Naive thymus-derived CD4-positive, alpha-beta T cell (primary cell): ENCODE measurements around the gene PTPRN2. TPM values are rescaled to one million over a fixed set of nuclear protein-coding genes. Genes with fewer than 3 reads are reported as not detected.

Experiments
- ATAC-seq: fragments of 150-1000 bp; cut with Tn5 transposase; 2 replicates; pipeline ENCODE4 v1.10.0; 2021; ENCODE audit warnings: mild to moderate bottlenecking, moderate library complexity
- CTCF ChIA-PET: fragments of 350-600 bp; sonication (Branson Sonifier 250); formaldehyde crosslinking; loops from one replicate; lab custom pipeline; 2021; ENCODE audit warnings: antibody characterized with exemption; lab: Charles Lee
- POLR2A ChIA-PET: fragments of 350-600 bp; sonication (Branson Sonifier 250); formaldehyde crosslinking; loops from one replicate; lab custom pipeline; 2021; ENCODE audit warnings: antibody characterized with exemption, inconsistent platforms; lab: Charles Lee
- DNase-seq, 9 donors: peaks; one replicate each; pipeline versions ENCODE4 v3.0.0 to v3.0.0-alpha.2; 2020 to 2022; ENCODE audit warnings: mixed read lengths in 1 of 9
- H3K27ac ChIP-seq: one replicate; pipeline ENCODE4 v1.7.0; 2013; ENCODE audit warnings: mild to moderate bottlenecking, low read depth, low read length, moderate library complexity
- H3K27me3 ChIP-seq, 2 donors: one replicate each; pipeline ENCODE4 v1.7.0; 2013; ENCODE audit warnings: low read length in 2 of 2, mild to moderate bottlenecking in 2 of 2, moderate library complexity in 2 of 2; ENCODE audit not compliant: control insufficient read depth in 2 of 2, insufficient read depth in 2 of 2
- H3K36me3 ChIP-seq, 3 experiments: 1 replicate in 2 of 3; 2 replicates in 1 of 3; pipeline ENCODE4 v1.7.0; 2013; ENCODE audit warnings: low read length in 3 of 3, mild to moderate bottlenecking in 3 of 3, moderate library complexity in 1 of 3; ENCODE audit not compliant: insufficient read depth in 3 of 3, control insufficient read depth in 2 of 3
- H3K4me1 ChIP-seq, 2 donors: one replicate each; pipeline ENCODE4 v1.7.0; 2013; ENCODE audit warnings: low read length in 2 of 2, mild to moderate bottlenecking in 2 of 2, moderate library complexity in 1 of 2; ENCODE audit not compliant: control insufficient read depth in 2 of 2, insufficient read depth in 2 of 2
- H3K4me3 ChIP-seq: 2 replicates; pipeline ENCODE4 v1.7.0; 2013; ENCODE audit warnings: mild to moderate bottlenecking, low read length
- H3K9me3 ChIP-seq, 3 experiments: 1 replicate in 2 of 3; 2 replicates in 1 of 3; pipeline ENCODE4 v1.7.0; 2013; ENCODE audit warnings: low read length in 3 of 3; ENCODE audit not compliant: control insufficient read depth in 2 of 3
- H3K27ac Mint-ChIP-seq, 9 donors: one replicate each; pipeline ENCODE4 v1.8.0; 2020 to 2022; ENCODE audit warnings: mixed read lengths in 9 of 9, mild to moderate bottlenecking in 8 of 9, moderate library complexity in 5 of 9, inconsistent platforms in 2 of 9
- H3K27me3 Mint-ChIP-seq, 5 donors: one replicate each; pipeline ENCODE4 v1.8.0; 2021 to 2022; ENCODE audit warnings: mixed read lengths in 5 of 5, mild to moderate bottlenecking in 1 of 5
- H3K36me3 Mint-ChIP-seq, 5 donors: one replicate each; pipeline ENCODE4 v1.8.0; 2020 to 2022; ENCODE audit warnings: mixed read lengths in 5 of 5, mild to moderate bottlenecking in 3 of 5, inconsistent platforms in 1 of 5
- H3K4me1 Mint-ChIP-seq, 7 donors: one replicate each; pipeline ENCODE4 v1.8.0; 2020 to 2022; ENCODE audit warnings: mixed read lengths in 7 of 7, mild to moderate bottlenecking in 3 of 7, inconsistent platforms in 1 of 7
- H3K4me3 Mint-ChIP-seq, 10 donors: one replicate each; pipeline ENCODE4 v1.8.0; 2020 to 2022; ENCODE audit warnings: mild to moderate bottlenecking in 10 of 10, mixed read lengths in 10 of 10, moderate library complexity in 6 of 10, inconsistent platforms in 2 of 10
- H3K9me3 Mint-ChIP-seq, 11 donors: one replicate each; pipeline ENCODE4 v1.8.0; 2020 to 2022; ENCODE audit warnings: mixed read lengths in 11 of 11, mild to moderate bottlenecking in 4 of 11, inconsistent platforms in 1 of 11, moderate library complexity in 1 of 11
- intact Hi-C, 2 donors: fragments of 100-400 bp; cut with micrococcal nuclease; formaldehyde crosslinking; loops; one replicate each; pipeline ENCODE4 v1.15.1; 2023
- polyA plus RNA-seq, 2 donors: library from polyadenylated mRNA; unstranded; fragments of 300-500 nt; fragmentation: Illumina TruSeq; gene quantifications; one replicate each; pipeline ENCODE4 v1.2.3, GENCODE V29; 2021
- total RNA-seq, 6 experiments: library from RNA in 5 of 6; stranded (reverse) in 5 of 6; gene quantifications; 1 replicate in 5 of 6; 2 replicates in 1 of 6; pipeline ENCODE4 v1.2.3 and lab custom pipeline; 2021 to 2026

The PTPRN2 gene
- total and polyA plus RNA-seq, 7 experiments from 2014 or later, result 0.58 to 2.3 (median 1.4) TPM

- CTCF ChIA-PET, result interaction anchor here (0.6 kb wide), 1 partner anchor 80 kb away, joined by 3 read pairs; no protein-coding TSS in a partner anchor
- intact Hi-C loops, result loop anchor here (5.0 kb wide), 2 partner anchors 65 to 1885 kb away; no protein-coding TSS in a partner anchor
- Mint-ChIP-seq H3K4me1 (peaks cover 2 to 37% (median 24%) of the 10 kb centered on the region in 7 donors), H3K4me3 (peak overlapping the region in 9 of 10 donors; percentile 32 to 80 (median 56)), H3K27me3 (peaks cover 21 to 55% (median 39%) of the 10 kb centered on the region in 5 donors), H3K36me3 (no peaks in the 10 kb centered on the region), H3K9me3 (peaks cover 0 to 4% (median 0%) of the 10 kb centered on the region in 11 donors), H3K27ac (no peak overlapping the region)
- Histone ChIP-seq H3K4me3 (no peak overlapping the region), H3K4me1 (peaks cover 0 to 21% of the 10 kb centered on the region in 2 donors), H3K9me3 (no peaks in the 10 kb centered on the region), H3K27me3 (peaks cover 3 to 30% of the 10 kb centered on the region in 2 donors), H3K36me3 (no peaks in the 10 kb centered on the region), H3K27ac (no peak overlapping the region)
- POLR2A ChIA-PET, result no interaction called here
- DNase-seq, result peak in 1 of 9 donors; percentile 21
- ATAC-seq, result no peak
These were observed 895.1 kb downstream of the PTPRN2 start for GRCh38 chr7:157692460-157693011.

- CTCF ChIA-PET, result interaction anchor here (0.6 kb wide), 1 partner anchor 81 kb away, joined by 3 read pairs; no protein-coding TSS in a partner anchor
- peak overlapping the region; percentile 57 to 84 (median 76) for H3K4me3 Mint-ChIP-seq
- no peak overlapping the region for H3K27ac ChIP-seq
- no peaks in the 10 kb centered on the region for H3K36me3 ChIP-seq
- no peak for ATAC-seq
- peaks cover 9 to 31% of the 10 kb centered on the region in 2 donors for H3K27me3 ChIP-seq
- intact Hi-C loops, result loop anchor here (5.0 kb wide), 2 partner anchors 65 to 1885 kb away; no protein-coding TSS in a partner anchor
- peaks cover 0 to 4% (median 0%) of the 10 kb centered on the region in 11 donors for H3K9me3 Mint-ChIP-seq
- H3K36me3 Mint-ChIP-seq, result no peaks in the 10 kb centered on the region
- no peak overlapping the region for H3K4me3 ChIP-seq
- peaks cover 28 to 60% (median 46%) of the 10 kb centered on the region in 5 donors for H3K27me3 Mint-ChIP-seq
- H3K4me1 ChIP-seq, result peaks cover 0 to 21% of the 10 kb centered on the region in 2 donors
- DNase-seq, result peak in 1 of 9 donors; percentile 19
- POLR2A ChIA-PET, result no interaction called here
- H3K4me1 Mint-ChIP-seq, result peaks cover 2 to 39% (median 30%) of the 10 kb centered on the region in 7 donors
- no peaks in the 10 kb centered on the region for H3K9me3 ChIP-seq
- no peak overlapping the region for H3K27ac Mint-ChIP-seq
These were observed 895.8 kb downstream of the PTPRN2 start for GRCh38 chr7:157691586-157692459.

GRCh38 chr7:157690833-157691585 is 896.6 kb downstream of the PTPRN2 start:
- CTCF ChIA-PET, result no interaction called here
- intact Hi-C loops, result loop anchor here (5.0 kb wide), 2 partner anchors 64 to 1884 kb away; no protein-coding TSS in a partner anchor
- Mint-ChIP-seq H3K9me3 (peaks cover 0 to 4% (median 0%) of the 10 kb centered on the region in 11 donors), H3K36me3 (no peaks in the 10 kb centered on the region), H3K4me1 (peaks cover 2 to 47% (median 38%) of the 10 kb centered on the region in 7 donors), H3K4me3 (peak overlapping the region; percentile 58 to 84 (median 79)), H3K27ac (peak overlapping the region in 2 of 9 donors; percentile 14 to 33), H3K27me3 (peaks cover 36 to 68% (median 54%) of the 10 kb centered on the region in 5 donors)
- H3K9me3 ChIP-seq, result no peaks in the 10 kb centered on the region
- POLR2A ChIA-PET, result interaction anchor here (0.6 to 1.2 kb wide), 2 partner anchors 13 to 134 kb away, joined by 3 to 4 read pairs; no protein-coding TSS in a partner anchor
- peaks cover 0 to 26% of the 10 kb centered on the region in 2 donors for H3K4me1 ChIP-seq
- no peak overlapping the region for H3K4me3 ChIP-seq
- H3K27me3 ChIP-seq, result peaks cover 12 to 31% of the 10 kb centered on the region in 2 donors
- no peaks in the 10 kb centered on the region for H3K36me3 ChIP-seq
- ATAC-seq (peak; percentile 40), DNase-seq (peak in 1 of 9 donors; percentile 6)
- H3K27ac ChIP-seq, result no peak overlapping the region

DNA sequence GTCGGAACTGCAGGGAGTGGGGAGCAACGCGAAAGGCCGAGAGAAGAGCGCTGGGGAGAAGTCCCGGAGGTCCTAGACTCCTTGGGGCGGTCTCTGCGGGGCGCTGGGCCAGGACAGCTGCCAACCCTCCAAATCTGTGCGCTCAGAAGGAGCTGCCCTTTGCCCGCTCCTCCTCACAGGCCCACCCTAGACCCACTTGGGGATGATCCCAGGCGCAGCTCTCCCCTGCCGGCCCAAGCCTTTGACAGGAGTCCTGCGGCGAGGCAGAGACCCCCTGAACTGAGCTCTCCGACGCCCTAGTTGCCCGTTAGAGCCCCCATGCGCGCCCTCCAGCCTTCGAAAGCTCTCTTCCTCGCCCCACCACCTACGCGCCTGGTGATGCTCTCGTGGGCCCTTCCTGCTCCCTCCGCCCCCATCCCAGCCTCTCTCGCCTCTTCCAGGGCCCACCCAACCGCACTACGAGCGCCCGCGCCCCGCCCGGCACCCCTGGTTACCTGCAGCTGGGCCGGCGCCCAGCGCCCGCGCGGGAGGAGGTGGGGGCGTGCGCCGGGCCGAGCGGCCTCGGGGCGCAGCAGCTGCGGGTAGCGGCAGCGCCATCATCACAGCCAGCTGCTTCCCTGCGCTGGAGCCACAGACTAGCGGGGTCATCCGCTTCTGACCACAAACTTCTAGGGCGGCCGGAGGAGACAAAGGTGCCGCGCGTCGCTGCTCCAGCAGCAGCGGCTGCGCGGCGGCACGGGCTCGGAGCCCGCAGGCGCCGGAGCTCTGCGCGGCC is 897.4 kb downstream of the PTPRN2 start:
- Histone ChIP-seq H3K27me3 (peaks cover 12 to 39% of the 10 kb centered on the region in 2 donors), H3K4me1 (peaks cover 0 to 34% of the 10 kb centered on the region in 2 donors), H3K4me3 (peak overlapping the region; percentile 6), H3K9me3 (no peaks in the 10 kb centered on the region), H3K36me3 (no peaks in the 10 kb centered on the region), H3K27ac (no peak overlapping the region)
- ChIA-PET POLR2A (interaction anchor here (0.6 to 1.2 kb wide), 2 partner anchors 14 to 133 kb away, joined by 3 to 4 read pairs; no protein-coding TSS in a partner anchor), CTCF (no interaction called here)
- Mint-ChIP-seq H3K4me3 (peak overlapping the region; percentile 62 to 82 (median 76)), H3K36me3 (no peaks in the 10 kb centered on the region), H3K27me3 (peaks cover 36 to 65% (median 50%) of the 10 kb centered on the region in 5 donors), H3K9me3 (peaks cover 0 to under 1% (median 0%) of the 10 kb centered on the region in 11 donors), H3K4me1 (peaks cover 2 to 49% (median 38%) of the 10 kb centered on the region in 7 donors), H3K27ac (no peak overlapping the region)
- ATAC-seq (no peak), DNase-seq (peak in 1 of 9 donors; percentile 24)
- intact Hi-C loops, result loop anchor here (5.0 kb wide), 2 partner anchors 63 to 1883 kb away; no protein-coding TSS in a partner anchor

DNA sequence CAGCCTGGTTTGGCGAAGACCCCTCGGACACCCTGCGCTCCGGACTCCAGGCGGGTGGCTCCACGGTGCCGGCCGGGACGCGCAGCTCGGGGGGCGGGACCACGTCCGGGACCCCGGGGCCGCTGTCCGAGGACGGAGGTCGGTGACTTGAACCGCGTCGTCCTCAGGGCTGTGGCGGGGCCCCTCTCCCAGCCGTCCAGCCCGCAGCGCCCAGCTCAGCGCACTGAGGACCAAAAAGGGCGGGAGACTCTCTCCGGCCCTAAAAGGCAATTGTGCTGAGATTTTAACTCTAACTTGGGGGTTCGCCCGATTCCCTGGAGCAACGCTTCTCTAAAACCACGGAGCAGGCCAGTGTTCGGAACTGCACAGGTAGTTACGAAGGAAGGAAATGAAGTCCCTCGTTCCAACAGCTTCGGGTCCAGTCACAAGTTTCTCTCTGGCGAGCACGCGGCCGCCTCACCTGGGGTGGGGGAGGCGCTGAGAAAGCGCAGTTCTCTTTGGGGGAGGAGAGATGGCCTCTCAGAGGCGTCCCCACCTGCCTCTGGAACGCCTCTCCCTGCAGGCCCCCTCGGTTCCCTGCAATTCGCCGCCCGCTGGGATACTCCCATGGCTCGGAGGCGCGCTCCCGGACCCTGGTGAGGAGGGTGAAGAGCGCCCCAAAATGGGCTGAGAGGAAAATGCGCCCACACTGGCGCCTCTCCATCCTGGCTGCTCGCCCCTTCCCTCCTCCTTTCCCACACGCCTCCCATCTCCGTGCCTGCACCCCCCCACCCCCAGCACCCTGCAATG is 898.2 kb downstream of the PTPRN2 start:
- H3K4me3 Mint-ChIP-seq, result peak overlapping the region in 9 of 10 donors; percentile 49 to 82 (median 74)
- peak overlapping the region; percentile 6 for H3K4me3 ChIP-seq
- H3K36me3 Mint-ChIP-seq, result no peaks in the 10 kb centered on the region
- H3K36me3 ChIP-seq, result no peaks in the 10 kb centered on the region
- ChIA-PET CTCF (no interaction called here), POLR2A (interaction anchor here (0.7 kb wide), 1 partner anchor 19 kb away, joined by 3 read pairs; no protein-coding TSS in a partner anchor)
- peaks cover 31 to 60% (median 43%) of the 10 kb centered on the region in 5 donors for H3K27me3 Mint-ChIP-seq
- peaks cover 2 to 49% (median 37%) of the 10 kb centered on the region in 7 donors for H3K4me1 Mint-ChIP-seq
- intact Hi-C loops, result loop anchor here (5.0 to 10.0 kb wide), 5 partner anchors 62 to 1882 kb away; no protein-coding TSS in a partner anchor
- peaks cover 12 to 39% of the 10 kb centered on the region in 2 donors for H3K27me3 ChIP-seq
- H3K4me1 ChIP-seq, result peaks cover 0 to 36% of the 10 kb centered on the region in 2 donors
- no peaks in the 10 kb centered on the region for H3K9me3 ChIP-seq
- H3K9me3 Mint-ChIP-seq, result no peaks in the 10 kb centered on the region
- H3K27ac ChIP-seq, result no peak overlapping the region
- peak in 2 of 9 donors; percentile 4 to 17 for DNase-seq
- peak overlapping the region in 1 of 9 donors; percentile 13 for H3K27ac Mint-ChIP-seq
- no peak for ATAC-seq
